ENCODE results near the gene TMEM161B.
"Not testable (repeated sequence)": the region's sequence is repeated elsewhere in the genome, so short reads cannot be mapped to it uniquely, and the experiment has no call there.

TMEM161B gene

DNA sequence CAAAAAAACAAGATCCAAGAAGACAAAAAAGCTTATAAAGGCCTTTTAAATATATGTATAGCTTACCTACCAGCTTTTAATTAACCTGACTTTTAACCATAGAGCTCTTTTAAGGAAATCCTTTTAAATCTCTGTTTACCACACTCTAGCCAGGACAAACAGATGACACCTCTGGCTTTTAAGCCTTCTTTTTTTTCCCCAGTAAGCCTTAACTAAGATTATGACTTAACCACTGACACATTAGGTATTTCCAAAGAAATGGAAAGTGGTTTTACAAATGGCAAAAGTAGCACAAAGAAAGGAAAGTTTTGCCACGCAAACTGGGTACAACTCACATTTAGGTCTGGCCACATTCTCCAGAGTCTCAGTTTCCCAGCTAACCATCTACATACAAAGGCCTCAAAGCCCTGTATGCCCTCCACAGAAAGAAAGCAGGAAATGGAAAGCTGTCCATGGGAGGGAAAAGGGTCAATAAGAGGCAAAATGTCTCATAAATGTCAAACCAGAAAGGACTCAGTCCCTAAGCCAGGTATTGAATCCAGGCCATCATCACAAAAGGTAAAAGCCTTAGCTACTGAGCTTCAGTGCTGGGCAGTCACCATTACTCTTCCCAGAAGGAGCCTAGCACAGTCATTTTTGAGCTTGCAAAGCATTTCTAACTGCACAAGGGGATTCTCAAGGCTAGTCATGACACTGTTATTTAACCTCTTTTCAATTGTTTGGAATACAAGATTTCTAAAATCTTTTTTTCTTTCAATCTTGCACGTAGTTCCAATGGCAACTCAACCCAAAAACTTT, 19.7 kb downstream of the TMEM161B start:
- no peak for FAIRE-seq

DNA sequence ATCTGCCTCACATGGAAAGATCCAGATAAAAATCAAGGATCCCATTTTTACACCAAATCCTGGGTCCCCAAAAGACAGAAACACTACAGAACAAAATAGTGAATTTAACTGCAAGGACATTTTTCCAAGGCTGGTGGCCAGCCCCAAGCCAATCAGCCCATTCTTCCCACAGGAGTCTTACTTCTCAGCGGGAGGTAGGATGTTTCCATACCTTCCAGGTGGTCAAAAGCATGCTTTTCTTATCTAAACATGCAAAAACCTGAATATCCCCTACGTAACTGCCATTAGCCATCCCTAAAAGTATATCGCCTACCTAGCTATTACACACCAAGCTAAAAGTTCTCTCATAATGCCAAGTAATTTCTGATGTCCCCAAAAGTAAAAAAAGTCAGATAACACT, 20.6 kb downstream of the TMEM161B start:
- no peak for FAIRE-seq

DNA sequence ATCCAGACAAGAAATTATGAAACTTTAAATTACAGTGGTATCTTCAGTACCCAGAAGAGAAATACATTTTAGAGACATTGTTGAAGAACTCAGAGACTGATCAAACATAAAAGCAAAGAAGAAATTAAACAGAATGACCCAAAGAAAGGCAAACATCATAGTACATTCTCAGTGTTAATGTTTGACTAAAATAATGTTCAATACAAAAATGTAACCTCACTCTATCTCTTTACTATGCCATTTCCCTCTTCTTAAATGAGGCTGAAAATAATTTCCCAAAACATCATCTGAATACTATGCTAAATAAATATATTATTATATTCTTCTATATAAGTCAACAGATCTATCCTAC, 22.8 kb downstream of the TMEM161B start:
- FAIRE-seq, result no peak

DNA sequence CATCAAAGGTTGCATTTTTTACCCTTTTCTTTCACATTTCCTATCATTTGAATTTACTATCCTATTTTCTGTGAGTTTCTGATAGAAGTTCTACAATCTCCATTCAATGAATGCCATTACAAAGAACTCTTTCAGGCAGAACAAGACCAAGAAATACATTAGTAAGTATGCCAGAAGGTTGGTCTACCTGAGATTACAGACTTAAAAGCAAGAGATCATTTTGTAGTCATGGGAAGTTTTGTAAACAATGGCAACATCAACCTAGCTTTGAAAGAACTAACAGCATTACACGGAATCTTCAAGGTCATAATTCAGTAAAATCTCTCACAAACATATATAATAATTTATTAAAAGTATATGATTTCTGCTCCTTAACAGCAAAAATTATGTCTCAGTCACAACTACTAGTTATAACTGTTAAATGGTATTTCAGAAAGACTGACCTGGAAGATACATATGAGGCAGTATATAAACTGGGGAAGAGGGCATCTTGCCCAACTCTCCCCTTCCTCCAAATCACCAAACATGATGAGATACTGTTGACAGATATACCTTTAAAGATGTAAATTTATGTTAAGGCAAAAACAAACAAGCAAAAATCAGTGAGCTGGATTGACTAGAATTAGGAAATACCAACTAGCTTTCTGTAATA, 23.3 kb downstream of the TMEM161B start:
- no peak for FAIRE-seq

DNA sequence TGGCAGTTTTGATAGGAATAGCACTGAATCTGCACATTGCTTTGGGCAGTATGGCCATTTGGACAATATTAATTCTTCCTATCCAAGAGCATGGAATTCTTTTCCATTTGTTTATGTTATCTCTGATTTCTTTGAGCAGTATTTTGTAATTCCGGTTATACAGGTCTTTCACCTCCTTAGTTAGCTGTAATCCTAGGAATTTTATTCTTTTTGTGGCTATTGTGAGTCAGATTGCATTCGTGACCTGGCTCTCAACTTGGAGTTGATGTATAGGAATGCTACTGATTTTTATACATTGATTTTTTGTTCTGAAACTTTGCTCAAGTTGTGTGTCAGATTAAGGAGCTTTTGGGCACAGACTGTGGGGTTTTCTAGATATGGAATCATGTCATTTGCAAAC, 24.0 kb downstream of the TMEM161B start:
- FAIRE-seq, result no peak

DNA sequence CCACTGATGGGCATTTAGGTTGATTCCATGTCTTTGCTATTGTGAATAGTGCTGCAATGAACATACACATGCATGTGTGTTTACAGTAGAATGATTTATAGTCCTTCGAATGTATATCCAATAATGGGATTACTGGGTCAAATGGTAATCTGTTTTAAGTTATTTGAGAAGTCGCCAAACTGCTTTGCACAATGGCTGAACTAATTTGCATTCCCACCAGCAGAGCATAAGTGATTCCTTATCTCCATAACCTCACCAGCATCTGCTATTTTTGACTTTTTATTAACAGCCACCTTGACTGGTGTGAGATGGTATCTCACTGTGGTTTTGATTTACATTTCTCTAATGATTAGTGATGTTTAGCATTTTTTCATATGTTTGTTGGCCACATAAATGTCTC, 25.2 kb downstream of the TMEM161B start:
- FAIRE-seq, result not testable (repeated sequence)

DNA sequence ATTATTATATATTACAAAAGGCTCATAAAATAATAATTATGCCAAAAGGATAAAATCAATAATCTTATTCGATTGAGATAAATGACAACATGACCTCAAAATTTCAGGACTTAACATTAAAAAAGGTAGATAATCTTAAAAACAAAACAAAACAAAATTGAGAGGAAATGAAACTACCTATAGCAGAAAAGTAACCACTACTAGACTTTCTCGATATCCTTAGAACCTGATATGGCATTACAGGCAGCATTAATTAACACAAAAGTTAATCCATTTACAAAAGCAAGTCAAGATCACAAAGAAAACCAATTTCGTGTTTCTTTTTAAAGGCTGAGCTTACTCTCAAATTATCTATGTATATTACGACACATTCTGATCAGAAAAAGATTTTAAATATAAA, 29.9 kb downstream of the TMEM161B start:
- no peak for FAIRE-seq

DNA sequence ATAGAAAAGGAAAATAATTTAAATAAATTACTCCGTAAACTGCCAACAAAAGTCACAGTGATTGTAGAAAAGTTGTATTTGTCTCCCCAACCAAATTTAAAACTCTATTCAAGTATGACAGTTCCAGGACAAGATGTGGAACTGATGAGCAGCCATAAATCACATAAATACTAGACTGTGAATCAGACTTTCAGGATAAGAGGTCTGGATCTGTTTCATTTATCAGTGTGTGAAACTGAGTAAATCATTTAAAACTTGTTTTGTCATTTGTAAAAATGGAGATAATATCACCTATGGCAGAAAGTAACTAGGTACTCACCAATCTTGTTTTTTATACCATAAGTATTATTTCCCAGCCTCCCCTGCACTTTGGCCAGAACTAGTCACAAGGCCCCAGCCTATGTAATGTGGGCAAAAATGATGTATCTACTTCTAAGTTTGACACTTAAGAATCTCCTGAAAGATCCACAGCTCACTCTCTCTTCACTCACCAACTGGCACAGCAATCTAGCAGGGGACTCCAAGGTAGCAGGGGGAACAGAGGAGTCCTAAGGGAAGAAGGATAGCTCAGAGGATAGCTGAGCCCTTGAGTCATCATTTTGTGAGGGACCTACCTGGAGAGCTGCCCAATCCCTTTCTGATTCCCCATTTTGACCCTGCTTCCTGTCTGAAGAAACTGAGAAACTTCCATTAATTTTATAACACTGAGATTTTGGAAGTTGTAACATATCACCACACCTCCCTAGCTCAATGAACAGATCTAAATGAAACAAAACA, 31.6 kb downstream of the TMEM161B start:
- FAIRE-seq, result no peak

DNA sequence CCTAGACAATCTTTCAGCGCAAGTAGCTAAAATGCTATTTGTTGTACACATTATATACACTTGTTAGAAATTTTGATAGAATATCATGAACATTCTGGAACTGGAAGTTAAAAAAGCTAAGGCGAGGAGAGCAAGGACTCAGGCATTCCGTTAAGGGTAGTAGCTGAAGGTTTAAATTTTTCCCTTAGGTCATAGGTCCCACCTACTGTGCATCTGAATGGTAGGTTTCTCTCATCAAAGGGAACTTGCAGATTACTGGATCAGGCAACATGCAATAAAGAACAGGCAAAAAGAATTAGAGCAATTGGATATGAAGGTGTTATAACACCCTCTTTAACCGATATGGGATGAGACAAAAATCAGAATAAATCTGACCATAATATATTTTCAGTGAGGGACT, 32.8 kb downstream of the TMEM161B start:
- FAIRE-seq, result no peak

DNA sequence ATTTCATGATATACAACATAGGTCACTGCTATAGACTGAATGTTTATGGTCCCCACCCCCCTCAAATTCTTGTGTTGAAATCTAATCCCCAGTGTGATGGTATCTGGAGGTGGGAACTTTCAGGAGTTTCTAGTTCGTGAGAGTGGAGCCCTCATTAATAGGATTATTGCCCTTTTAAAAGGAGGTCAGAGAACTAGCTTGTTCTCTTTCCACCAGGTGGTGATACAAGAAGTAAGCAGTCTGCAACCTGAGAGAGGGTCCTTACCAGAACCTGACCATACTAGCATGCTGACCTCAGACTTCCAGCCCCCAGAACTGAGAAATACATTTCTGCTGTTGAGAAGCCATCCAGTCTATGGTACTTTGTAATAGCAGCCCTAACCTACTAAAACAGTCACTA, 33.3 kb downstream of the TMEM161B start:
- no peak for FAIRE-seq

DNA sequence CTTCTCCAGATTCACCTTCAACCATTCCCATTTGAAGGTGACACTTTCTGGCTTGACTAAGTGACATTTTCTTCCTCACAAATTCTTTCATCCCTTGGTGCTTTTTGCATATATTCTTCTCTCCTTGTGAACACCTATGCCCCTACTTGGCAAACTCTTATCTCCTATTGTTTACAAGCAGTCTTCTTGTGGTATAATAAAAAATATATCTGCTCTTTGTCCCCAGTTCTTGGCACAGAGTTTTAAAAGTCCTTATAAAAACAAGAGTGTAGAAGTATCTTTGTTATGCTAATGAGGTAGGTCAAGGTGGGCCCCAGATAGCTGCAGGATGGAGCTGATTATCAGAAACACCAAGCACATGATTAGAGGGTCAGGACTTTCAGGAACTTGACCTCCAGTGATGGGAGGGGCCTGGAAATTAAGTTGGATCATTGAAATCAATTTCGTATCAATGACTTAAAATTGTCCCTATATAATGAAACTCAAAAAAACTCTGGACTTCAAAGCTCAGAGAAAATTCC, 38.0 kb downstream of the TMEM161B start:
- FAIRE-seq, result no peak

DNA sequence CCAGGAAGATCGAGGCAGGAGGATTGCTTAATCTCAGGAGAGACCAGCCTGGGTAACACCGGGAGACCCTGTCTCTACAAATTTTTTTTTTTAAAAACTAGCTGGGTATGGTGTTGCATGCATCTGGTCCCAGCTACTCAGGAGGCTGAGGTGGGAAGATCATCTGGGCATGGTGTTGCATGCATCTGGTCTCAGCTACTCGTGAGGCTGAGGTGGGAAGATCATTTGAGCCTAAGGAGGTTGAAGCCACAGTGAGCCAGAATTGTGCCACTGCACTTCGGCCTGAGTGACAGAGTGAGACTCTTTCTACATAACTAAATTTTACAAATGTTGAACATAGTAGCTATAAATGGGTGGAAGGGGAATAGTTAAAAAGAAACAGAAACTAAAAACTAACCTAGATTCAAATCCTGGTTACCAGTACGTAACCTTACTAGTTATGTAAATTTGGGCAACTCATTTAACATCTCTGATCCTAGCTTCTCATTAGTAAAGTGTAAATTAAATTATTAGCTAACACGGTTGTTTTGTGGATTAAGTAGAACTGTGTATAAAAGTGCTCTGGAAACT, 41.7 kb downstream of the TMEM161B start:
- no peak for FAIRE-seq

DNA sequence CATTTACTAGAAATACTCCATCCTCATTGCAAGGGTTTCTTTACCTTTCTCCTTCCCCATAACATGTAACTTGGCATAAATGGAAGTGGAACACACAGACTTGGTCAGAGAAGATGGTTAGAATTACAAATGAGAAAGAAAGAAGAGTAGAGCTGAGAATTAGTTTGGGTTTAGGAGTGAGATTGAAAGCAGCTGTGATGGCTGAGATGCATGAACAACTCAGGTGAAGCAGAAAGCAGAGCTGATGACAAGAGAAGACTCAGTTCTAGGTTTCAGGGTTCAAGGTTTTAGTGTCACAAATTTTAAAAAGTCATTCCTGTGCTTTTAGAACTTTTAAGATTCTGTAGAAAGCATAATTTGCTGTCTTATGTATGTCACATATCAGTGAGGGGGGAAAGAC, 54.0 kb downstream of the TMEM161B start:
- no peak for FAIRE-seq

DNA sequence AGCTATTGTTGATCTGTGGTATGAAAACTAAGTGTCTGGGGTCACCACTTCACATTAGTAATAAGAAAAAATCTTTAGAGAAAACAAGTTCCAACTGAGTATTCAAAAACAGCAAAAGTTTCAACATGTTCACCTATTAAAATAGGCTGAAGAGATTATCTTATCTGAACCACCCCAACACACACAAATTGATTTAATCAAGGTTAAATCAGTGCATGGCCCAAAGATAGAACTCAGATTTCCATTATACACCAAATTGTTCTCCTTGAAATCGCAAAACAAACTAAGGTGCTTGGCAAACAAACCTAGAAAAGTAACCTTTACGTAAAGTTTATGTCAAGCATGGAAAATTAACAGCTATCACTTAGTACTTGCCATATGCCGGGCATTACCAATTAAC, 61.1 kb downstream of the TMEM161B start:
- FAIRE-seq, result no peak

DNA sequence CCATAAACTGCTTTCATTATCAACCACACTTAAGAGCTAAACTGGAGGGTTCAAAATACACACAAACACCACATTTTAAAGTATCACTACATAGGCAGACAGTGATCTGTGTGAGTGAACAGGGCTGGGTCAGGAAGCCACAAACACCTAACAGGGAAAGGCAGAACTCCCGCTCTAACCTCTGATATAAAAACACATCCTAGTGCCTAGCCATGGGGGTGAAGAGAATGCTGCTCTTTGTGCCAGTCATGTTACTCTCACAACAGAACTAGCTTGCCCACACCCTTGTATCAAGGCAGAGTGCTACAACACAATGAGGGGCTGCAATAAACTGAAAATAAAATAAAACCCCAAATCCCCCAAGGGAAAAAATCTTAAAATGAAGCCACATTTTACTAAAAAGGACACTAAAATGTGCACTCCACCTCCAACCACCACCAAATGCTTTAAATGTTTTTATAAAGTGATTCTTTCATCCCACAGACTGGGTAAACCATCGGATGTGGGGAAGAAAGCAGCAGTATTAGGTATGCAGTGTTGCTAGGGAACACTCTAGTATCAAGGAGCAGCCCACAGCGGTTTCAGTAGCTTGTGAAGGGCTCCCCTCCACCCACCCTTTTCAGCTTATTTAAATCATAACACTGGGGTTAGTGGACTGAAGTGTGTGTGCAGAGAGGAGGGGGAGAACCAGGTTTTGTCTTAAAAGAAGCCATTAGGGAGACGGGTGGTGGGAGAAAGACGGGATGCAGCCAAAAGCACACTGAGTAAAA, 64.5 kb downstream of the TMEM161B start:
- no peak for FAIRE-seq

DNA sequence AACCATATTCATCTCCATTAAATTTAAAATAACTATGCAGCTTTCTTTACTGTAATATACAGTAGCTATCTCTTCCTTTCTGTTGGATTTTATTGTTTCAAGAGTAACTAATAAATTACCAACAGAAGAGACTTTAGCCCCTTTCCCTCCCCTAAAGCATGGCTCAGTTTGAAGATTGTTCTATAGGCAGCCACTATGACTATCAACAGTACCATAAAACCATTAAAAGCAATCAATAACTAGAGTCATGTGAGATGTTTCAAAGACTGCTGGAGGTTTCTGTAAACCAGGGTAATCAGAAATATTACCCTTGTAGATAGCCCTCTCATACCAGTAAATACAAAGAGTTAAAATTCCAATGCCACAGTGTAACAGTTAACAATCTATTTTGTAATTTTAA, 73.0 kb downstream of the TMEM161B start:
- no peak for FAIRE-seq

DNA sequence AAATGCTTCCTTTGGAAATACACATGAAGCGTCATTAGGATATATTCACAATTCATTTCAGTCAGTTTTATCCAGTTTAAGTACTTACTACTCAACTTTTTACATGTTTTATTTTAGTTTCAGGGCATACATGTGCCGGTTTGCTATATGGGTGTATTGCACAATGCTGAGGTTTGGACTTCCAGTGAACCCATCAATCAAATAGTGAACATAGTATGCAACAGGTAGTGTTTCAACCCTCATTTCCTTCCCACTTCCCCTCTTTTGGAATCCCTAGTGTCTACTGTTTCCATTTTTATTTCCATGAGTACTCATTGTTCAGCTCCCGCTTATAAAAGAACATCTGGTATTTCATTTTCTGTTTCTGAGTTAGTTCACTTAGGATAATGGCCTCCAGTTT, 74.7 kb downstream of the TMEM161B start:
- no peak for FAIRE-seq

DNA sequence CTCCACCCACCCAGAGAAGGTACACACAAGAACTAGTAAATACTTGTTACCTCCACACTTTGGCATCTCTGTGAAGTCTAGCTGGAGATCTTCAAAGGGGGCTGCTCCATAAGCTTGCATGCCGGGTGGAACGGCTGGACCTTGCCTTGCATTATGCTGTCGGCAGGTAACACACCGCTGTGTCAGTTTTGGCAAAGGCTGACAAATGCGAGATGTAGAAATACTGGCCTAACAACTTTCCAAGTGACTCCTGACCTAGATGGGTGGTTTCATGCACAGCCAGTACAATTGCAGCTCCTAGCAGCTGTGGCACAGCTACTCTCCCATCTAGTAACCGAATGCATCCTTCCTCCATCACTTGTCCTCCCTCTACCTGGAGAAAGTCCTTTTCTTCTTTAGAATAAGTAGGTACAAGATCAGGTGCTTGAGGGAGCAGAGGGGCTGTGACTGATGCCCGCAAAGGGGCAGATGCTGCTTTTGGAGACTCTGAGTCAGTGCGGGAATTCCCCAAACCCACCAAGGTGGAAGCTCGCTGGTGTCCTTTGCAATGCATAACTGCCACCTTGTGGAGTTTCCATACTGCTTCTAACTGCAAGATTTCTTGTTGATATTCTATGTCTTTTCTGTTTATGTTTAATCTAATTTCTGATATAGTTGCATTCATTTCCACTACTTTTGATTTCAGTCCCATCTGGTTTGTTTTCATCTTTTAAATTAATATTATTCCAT, 78.4 kb downstream of the TMEM161B start:
- peak; percentile 41 for FAIRE-seq

DNA sequence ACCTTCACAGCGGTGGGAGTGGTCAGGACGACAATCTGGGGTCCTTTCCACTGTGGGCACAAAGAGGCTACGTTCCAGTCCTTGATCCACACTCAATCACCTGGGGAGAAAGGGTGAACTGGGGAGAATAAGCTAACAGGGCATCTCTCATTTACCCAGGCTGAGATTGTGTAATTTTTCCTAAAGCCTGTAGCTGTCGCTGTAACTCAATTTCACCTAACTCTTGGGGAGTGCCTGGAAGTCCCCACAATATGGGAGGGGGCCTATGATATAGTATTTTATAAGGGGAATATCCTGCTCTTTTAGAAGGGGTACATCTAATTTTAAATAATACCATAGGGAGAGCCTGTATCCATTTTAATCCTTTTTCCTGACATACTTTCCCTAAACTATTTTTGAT, 79.2 kb downstream of the TMEM161B start:
- FAIRE-seq, result not testable (repeated sequence)

DNA sequence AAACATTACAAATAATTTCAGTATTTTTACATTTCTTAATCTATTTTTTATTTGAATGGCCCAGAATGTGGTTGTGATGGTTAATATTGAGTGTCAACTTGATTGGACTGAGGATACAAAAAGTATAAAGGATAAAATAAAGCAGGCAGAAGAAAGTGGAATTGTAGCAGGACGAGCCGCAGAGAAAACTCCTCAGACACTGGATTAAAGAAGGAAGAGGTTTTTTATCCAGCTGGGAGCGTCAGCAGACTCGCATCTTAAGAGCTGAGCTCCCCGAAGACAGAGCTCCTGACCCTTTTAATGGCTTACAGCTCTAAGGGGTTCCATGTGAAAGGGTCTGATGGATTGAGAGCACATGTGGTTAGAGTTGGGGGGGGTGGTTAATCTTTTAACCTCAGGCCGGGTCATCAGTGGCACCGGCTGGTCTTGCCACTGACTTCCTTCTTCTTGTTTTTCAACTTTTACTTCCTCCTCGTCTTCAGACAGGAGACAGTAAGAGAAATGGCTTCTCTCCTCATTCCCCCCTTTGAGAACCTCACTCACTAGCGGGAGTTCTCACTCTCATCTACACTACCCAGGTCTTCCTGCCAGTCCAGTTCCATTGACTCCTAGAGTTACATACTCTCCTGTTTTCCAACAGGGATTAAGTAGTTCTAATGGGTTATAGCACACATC, 80.0 kb downstream of the TMEM161B start:
- FAIRE-seq, result no peak

DNA sequence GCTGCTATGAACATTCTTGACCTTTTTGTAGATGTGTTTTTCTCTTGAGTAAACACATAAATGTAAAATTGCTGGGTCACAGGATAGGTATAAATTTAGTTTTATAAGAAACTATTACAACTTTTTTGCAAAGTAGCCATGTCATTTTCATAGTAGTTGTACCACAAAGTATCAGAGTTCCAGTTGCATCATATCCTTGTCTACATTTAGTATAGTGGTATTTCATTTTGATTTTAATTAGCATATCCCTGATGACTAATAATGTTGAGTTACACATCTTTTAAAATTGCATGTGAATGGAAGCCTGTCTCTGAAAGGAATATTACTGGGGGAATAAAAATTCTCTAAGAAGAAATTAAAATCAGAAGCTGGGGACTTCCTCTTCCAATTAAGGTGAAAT, 85.4 kb downstream of the TMEM161B start:
- no peak for FAIRE-seq
